H1 (cell line): ENCODE measurements around the gene HKDC1. TPM values are rescaled to one million over a fixed set of nuclear protein-coding genes. Genes with fewer than 3 reads are reported as not detected.

Source experiments
- CTCF ChIA-PET: fragments of 300-600 bp; sonication (Branson Sonifier 250); formaldehyde crosslinking; loops from one replicate; lab custom pipeline; 2021; ENCODE audit not compliant: partially characterized antibody; lab: Charles Lee
- POLR2A ChIA-PET: fragments of 300-600 bp; sonication (Branson Sonifier 250); formaldehyde crosslinking; loops from one replicate; lab custom pipeline; 2021; ENCODE audit warnings: inconsistent platforms; ENCODE audit not compliant: partially characterized antibody; lab: Charles Lee
- DNase-seq, 2 experiments: peaks; one replicate each; pipeline versions ENCODE4 v3.0.0 to v3.0.0-alpha.2; 2010 to 2022; ENCODE audit warnings: low spot score in 2 of 2, low read depth in 1 of 2, mixed read lengths in 1 of 2
- FAIRE-seq: peaks from 2 replicates; lab custom pipeline; 2011; peaks lifted over from hg19 to GRCh38; lab: Jason Lieb, UNC
- H2AFZ ChIP-seq: 2 replicates; pipeline ENCODE4 v1.8.1; 2012; ENCODE audit warnings: low read length, inconsistent platforms
- H2AK5ac ChIP-seq: 2 replicates; pipeline ENCODE4 v1.6.1; 2013; ENCODE audit warnings: low read depth, low read length
- H2BK120ac ChIP-seq: replicated peaks from 2 replicates; pipeline ENCODE3; 2013; ENCODE audit warnings: low read depth, low read length, inconsistent platforms
- H2BK12ac ChIP-seq: 2 replicates; pipeline ENCODE4 v1.6.1; 2013; ENCODE audit warnings: low read depth, low read length
- H2BK15ac ChIP-seq: 2 replicates; pipeline ENCODE4 v1.6.1; 2013; ENCODE audit warnings: low read length
- H2BK20ac ChIP-seq: 2 replicates; pipeline ENCODE4 v1.6.1; 2013; ENCODE audit warnings: low read length
- H2BK5ac ChIP-seq: 2 replicates; pipeline ENCODE4 v1.6.1; 2013; ENCODE audit warnings: low read depth, low read length
- H3K14ac ChIP-seq: 2 replicates; pipeline ENCODE4 v1.6.1; 2013; ENCODE audit warnings: inconsistent platforms; ENCODE audit not compliant: insufficient read length
- H3K18ac ChIP-seq: 2 replicates; pipeline ENCODE4 v1.6.1; 2013; ENCODE audit warnings: low read length; ENCODE audit errors: extremely low read depth
- H3K23ac ChIP-seq: 2 replicates; pipeline ENCODE4 v1.6.1; 2013; ENCODE audit warnings: inconsistent platforms; ENCODE audit not compliant: insufficient read length
- H3K23me2 ChIP-seq: 2 replicates; pipeline ENCODE4 v1.6.1; 2013; ENCODE audit warnings: low read depth, low read length
- H3K27ac ChIP-seq: 2 replicates; pipeline ENCODE4 v1.6.1; 2011; ENCODE audit warnings: low read depth, low read length, inconsistent platforms
- H3K27me3 ChIP-seq, 4 experiments: replicated peaks in 1 of 4; 1 replicate in 1 of 4; 2 replicates in 3 of 4; pipeline versions ENCODE4 v1.6.1 to v1.8.1; 2011 to 2013; ENCODE audit warnings: low read length in 3 of 4, mild to moderate bottlenecking in 3 of 4, inconsistent platforms in 2 of 4, mixed read lengths in 2 of 4, moderate library complexity in 1 of 4; ENCODE audit not compliant: control insufficient read depth in 3 of 4, insufficient read depth in 3 of 4; ENCODE audit errors: extremely low read depth in 1 of 4
- H3K36me3 ChIP-seq, 4 experiments: 2 replicates each; pipeline versions ENCODE4 v1.6.1 to v1.8.1; 2011 to 2013; ENCODE audit warnings: mild to moderate bottlenecking in 4 of 4, low read length in 3 of 4, moderate library complexity in 2 of 4, control low read depth in 1 of 4, inconsistent platforms in 1 of 4; ENCODE audit not compliant: insufficient read depth in 4 of 4, control insufficient read depth in 2 of 4
- H3K4ac ChIP-seq: replicated peaks from 2 replicates; pipeline ENCODE3; 2013; ENCODE audit warnings: low read length, low read depth, mixed read lengths, inconsistent platforms; ENCODE audit not compliant: insufficient read length
- H3K4me1 ChIP-seq, 4 experiments: replicated peaks in 1 of 4; 1 replicate in 1 of 4; 2 replicates in 3 of 4; pipeline versions ENCODE4 v1.6.1 to v1.8.1; 2011 to 2013; ENCODE audit warnings: low read length in 3 of 4, inconsistent platforms in 2 of 4, mixed read lengths in 1 of 4; ENCODE audit not compliant: insufficient read depth in 4 of 4, control insufficient read depth in 3 of 4
- H3K4me2 ChIP-seq, 2 experiments: 2 replicates each; pipeline versions ENCODE4 v1.6.1 to v1.8.1; 2011 to 2013; ENCODE audit warnings: low read depth in 2 of 2, low read length in 2 of 2, control low read depth in 1 of 2, inconsistent platforms in 1 of 2, mild to moderate bottlenecking in 1 of 2; ENCODE audit not compliant: insufficient read depth in 1 of 2
- H3K4me3 ChIP-seq, 4 experiments: fragments of 200-600, 300-600 bp in 1 of 4; sonication (generic), shearing (Covaris generic), sonication (Bioruptor Twin) in 1 of 4; 2 replicates each; pipeline versions ENCODE4 v1.5.1 to v1.8.1; 2011 to 2016; ENCODE audit warnings: low read length in 4 of 4, low read depth in 3 of 4, control low read depth in 2 of 4, inconsistent platforms in 2 of 4, mild to moderate bottlenecking in 2 of 4, mixed read lengths in 1 of 4, moderate library complexity in 1 of 4; ENCODE audit not compliant: insufficient read depth in 2 of 4; ENCODE audit errors: extremely low read depth in 1 of 4
- H3K56ac ChIP-seq: replicated peaks from 2 replicates; pipeline ENCODE3; 2013; ENCODE audit warnings: low read depth, mild to moderate bottlenecking, mixed read lengths, low read length, inconsistent platforms; ENCODE audit not compliant: insufficient read length
- H3K79me1 ChIP-seq: 2 replicates; pipeline ENCODE4 v1.6.1; 2013; ENCODE audit warnings: low read depth, low read length, control low read depth
- H3K79me2 ChIP-seq, 2 experiments: 2 replicates each; pipeline versions ENCODE4 v1.6.1 to v1.8.1; 2012 to 2013; ENCODE audit warnings: low read length in 2 of 2, mild to moderate bottlenecking in 2 of 2, inconsistent platforms in 1 of 2; ENCODE audit not compliant: insufficient read depth in 2 of 2, control insufficient read depth in 1 of 2
- H3K9ac ChIP-seq, 4 experiments: replicated peaks in 1 of 4; 1 replicate in 1 of 4; 2 replicates in 3 of 4; pipeline versions ENCODE4 v1.6.1 to v1.8.1; 2011 to 2013; ENCODE audit warnings: low read depth in 3 of 4, low read length in 3 of 4, control low read depth in 2 of 4, mild to moderate bottlenecking in 2 of 4, moderate library complexity in 2 of 4, inconsistent platforms in 1 of 4; ENCODE audit errors: extremely low read depth in 1 of 4
- H3K9me3 ChIP-seq, 2 experiments: 2 replicates each; pipeline versions ENCODE4 v1.6.1 to v1.8.1; 2012 to 2013; ENCODE audit warnings: mild to moderate bottlenecking in 2 of 2, moderate library complexity in 2 of 2, control low read depth in 1 of 2, inconsistent platforms in 1 of 2, low read depth in 1 of 2, low read length in 1 of 2, mixed read lengths in 1 of 2; ENCODE audit not compliant: insufficient read depth in 2 of 2
- H4K20me1 ChIP-seq, 2 experiments: replicated peaks in 1 of 2; 2 replicates each; pipeline versions ENCODE3 to v1.8.1; 2011 to 2013; ENCODE audit warnings: inconsistent platforms in 2 of 2, low read length in 2 of 2, mild to moderate bottlenecking in 1 of 2; ENCODE audit not compliant: insufficient read depth in 2 of 2, control insufficient read depth in 1 of 2
- H4K5ac ChIP-seq: 2 replicates; pipeline ENCODE4 v1.6.1; 2013; ENCODE audit warnings: low read length, low read depth, mixed read lengths, inconsistent platforms; ENCODE audit not compliant: insufficient read length
- H4K8ac ChIP-seq: 2 replicates; pipeline ENCODE4 v1.8.0; 2013; ENCODE audit warnings: mild to moderate bottlenecking, moderate library complexity, low read length, inconsistent platforms; ENCODE audit not compliant: insufficient read depth; ENCODE audit errors: extremely low read depth
- H4K91ac ChIP-seq: replicated peaks from 2 replicates; pipeline ENCODE3; 2013; ENCODE audit warnings: low read length, mixed read lengths, inconsistent platforms; ENCODE audit not compliant: insufficient read length
- CBX5 ChIP-seq: fragments of 300-800, 300-1000 bp; sonication (generic); IDR thresholded peaks from 2 replicates; pipeline ENCODE4 v1.7.1; 2016; ENCODE audit warnings: antibody characterized with exemption, low read length, low read depth
- WGBS, 2 experiments: shearing (Covaris generic) in 1 of 2; methylation state at CpG; one replicate each; pipeline versions ENCODE4 v1.1.6 to v1.1.7; 2013 to 2015; ENCODE audit warnings: low lambda C conversion rate in 2 of 2, mixed read lengths in 2 of 2, inconsistent platforms in 1 of 2, low coverage in 1 of 2, missing lambda C conversion rate in 1 of 2; ENCODE audit not compliant: insufficient replicate concordance in 2 of 2, insufficient coverage in 1 of 2, insufficient read length in 1 of 2; ENCODE audit errors: extremely low coverage in 1 of 2, missing lambda C conversion rate in 1 of 2; 5-methylcytosine and 5-hydroxymethylcytosine counted together
- polyA plus RNA-seq, 7 experiments: library from polyadenylated mRNA; depleted of rRNA in 3 of 7; stranded (reverse) in 5 of 7; unstranded in 2 of 7; fragments of >200 nt in 5 of 7; fragments of 200-250 nt in 2 of 7; gene quantifications; 1 replicate in 5 of 7; 2 replicates in 1 of 7; 4 replicates in 1 of 7; pipeline versions ENCODE4 v1.2.1 to v1.2.3, GENCODE V29; 2011 to 2013; ENCODE audit warnings: missing spikeins in 2 of 7, mixed read lengths in 2 of 7
- total RNA-seq: library from RNA; stranded (reverse); fragmentation: NEBNext Ultra II Directional; extraction: Animal tissue kit (Norgen Biotek cat#: 25700); gene quantifications from 2 replicates; pipeline ENCODE4 v1.2.1, GENCODE V29; 2021

HKDC1 gene
- total and polyA plus RNA-seq, 2 of the 8 experiments (the other 6 are each of a cell fraction or from before 2014, with no cell fraction given), result 0.12 to 0.78 TPM

- H3K36me3 ChIP-seq, result no peaks in the 10 kb centered on the region
- H3K4me1 ChIP-seq, result peaks cover 0 to 7% (median under 1%) of the 10 kb centered on the region in 4 experiments; a peak in 4 of 7 replicates
- CTCF ChIA-PET, result interaction anchor here (0.6 to 8.1 kb wide), 14 partner anchors 8 to 168 kb away, joined by 3 to 66 read pairs (median 6); partner anchors contain the start of gene HK1
- no peak overlapping the region for H3K4ac ChIP-seq
- no peaks in the 10 kb centered on the region for H4K20me1 ChIP-seq
- H2BK120ac ChIP-seq, result no peak overlapping the region
- H3K4me2 ChIP-seq, result no peak overlapping the region
- no peak overlapping the region for H4K91ac ChIP-seq
- H2BK15ac ChIP-seq, result no peak overlapping the region
- H3K23me2 ChIP-seq, result no peaks in the 10 kb centered on the region
- H2BK12ac ChIP-seq, result no peak overlapping the region
- H2AFZ ChIP-seq, result 0 out of 2 replicates have a peak overlapping the region, but pooled peaks have one; percentile 62
- no peaks in the 10 kb centered on the region for H3K27me3 ChIP-seq
- no peak overlapping the region; the same call in 1 of the 2 replicates for H4K8ac ChIP-seq
- H3K4me3 ChIP-seq, result no peak overlapping the region
- peak; percentile 95 for FAIRE-seq
- no peak overlapping the region for H3K14ac ChIP-seq
- no peaks in the 10 kb centered on the region for H3K79me2 ChIP-seq
- H3K9ac ChIP-seq, result no peak overlapping the region
- H4K5ac ChIP-seq, result no peak overlapping the region
- H2BK20ac ChIP-seq, result no peak overlapping the region; the same call in 1 of the 2 replicates
- no peak overlapping the region for H3K27ac ChIP-seq
- no peak overlapping the region for H2AK5ac ChIP-seq
- H3K9me3 ChIP-seq, result no peaks in the 10 kb centered on the region
- H3K79me1 ChIP-seq, result no peaks in the 10 kb centered on the region
- peak; percentile 71 to 98 for DNase-seq
- no peak overlapping the region for H3K18ac ChIP-seq
- H3K23ac ChIP-seq, result no peak overlapping the region
- H2BK5ac ChIP-seq, result no peak overlapping the region
- WGBS, 2 experiments, result 25% methylated on average over 17 of the region's 17 CpGs; no CpG with 5 or more reads in 1 of the 2 experiments
- H3K56ac ChIP-seq, result no peak overlapping the region
- POLR2A ChIA-PET, result no interaction called here
- TF ChIP-seq CBX5, result no peak
These were observed 17.5 kb downstream of the HKDC1 start for GRCh38 chr10:69237528-69238159.
